Stimulated activated CD4-positive, alpha-beta T cell treated with anti-CD3 and anti-CD28 coated beads, TNF-alpha, amount 100 ng/mL, for 48 hours (primary cell): Measurements from ENCODE around the gene ECT2.
"Not testable (repeated sequence)": the region's sequence is repeated elsewhere in the genome, so short reads cannot be mapped to it uniquely, and the experiment has no call there.

ENCODE experiments used
- DNase-seq, 3 donors: peaks; one replicate each; pipeline ENCODE4 v3.0.0-alpha.2; 2020; ENCODE audit warnings: low read depth in 3 of 3

ECT2 gene

GRCh38 chr3:172735014-172735413 is 15.5 kb upstream of the ECT2 start:
- no peak for DNase-seq

- no peak for DNase-seq
These were observed 11.1 kb upstream of the ECT2 start for GRCh38 chr3:172739462-172739861.

GRCh38 chr3:172746475-172746874 is 4.1 kb upstream of the ECT2 start:
- DNase-seq: no peak

GRCh38 chr3:172749230-172749965 is 1.1 kb upstream of the ECT2 start:
- DNase-seq: no peak

GRCh38 chr3:172750069-172750367 is 508 bp upstream of the ECT2 start:
- peak in 1 of 3 donors; percentile 0 for DNase-seq

- DNase-seq: peak in 1 of 3 donors; percentile 2
These were observed 714 bp downstream of the ECT2 start for GRCh38 chr3:172751175-172751704.

- DNase-seq: no peak
These were observed 2.1 kb downstream of the ECT2 start for GRCh38 chr3:172752651-172753050.

GRCh38 chr3:172753125-172753524 is 2.6 kb downstream of the ECT2 start:
- no peak for DNase-seq

GRCh38 chr3:172760416-172760815 is 9.9 kb downstream of the ECT2 start:
- DNase-seq: not testable (repeated sequence)

- DNase-seq: no peak
These were observed 15.7 kb downstream of the ECT2 start for GRCh38 chr3:172766241-172766640.

GRCh38 chr3:172766718-172767405 is 16.3 kb downstream of the ECT2 start:
- no peak for DNase-seq

- no peak for DNase-seq
These were observed 19.9 kb downstream of the ECT2 start for GRCh38 chr3:172770382-172770781.

- no peak for DNase-seq
These were observed 21.1 kb downstream of the ECT2 start for GRCh38 chr3:172771672-172772071.

GRCh38 chr3:172776049-172776717 is 25.7 kb downstream of the ECT2 start:
- no peak for DNase-seq

- DNase-seq: no peak
These were observed 27.4 kb downstream of the ECT2 start for GRCh38 chr3:172777901-172778300.

- no peak for DNase-seq
These were observed 31.7 kb downstream of the ECT2 start for GRCh38 chr3:172782235-172782634.

GRCh38 chr3:172786036-172786435 is 35.5 kb downstream of the ECT2 start:
- no peak for DNase-seq

- no peak for DNase-seq
These were observed 36.5 kb downstream of the ECT2 start for GRCh38 chr3:172787019-172787418.

- DNase-seq: no peak
These were observed 37.2 kb downstream of the ECT2 start for GRCh38 chr3:172787746-172788145.

- DNase-seq: no peak
These were observed 48.7 kb downstream of the ECT2 start for GRCh38 chr3:172799246-172799645.

- DNase-seq: no peak
These were observed 49.6 kb downstream of the ECT2 start for GRCh38 chr3:172800156-172800555.

- DNase-seq: no peak
These were observed 53.0 kb downstream of the ECT2 start for GRCh38 chr3:172803489-172803888.

GRCh38 chr3:172804323-172804722 is 53.8 kb downstream of the ECT2 start:
- DNase-seq: no peak
